Neural crest cell (in vitro differentiated cells): ENCODE data around the gene FCSK. TPM values are rescaled to one million over a fixed set of nuclear protein-coding genes. Genes with fewer than 3 reads are reported as not detected.

Experiments
- DNase-seq: peaks from one replicate; pipeline ENCODE4 v3.0.0; 2021; ENCODE audit warnings: low read depth, mixed read lengths, low spot score
- H3K27ac Mint-ChIP-seq: one replicate; pipeline ENCODE4 v1.8.0; 2021; ENCODE audit warnings: mild to moderate bottlenecking, mixed read lengths; ENCODE audit not compliant: unreplicated experiment
- H3K27me3 Mint-ChIP-seq: 2 replicates; pipeline ENCODE4 v1.8.0; 2021; ENCODE audit warnings: low read depth, mild to moderate bottlenecking, mixed read lengths
- H3K36me3 Mint-ChIP-seq: 2 replicates; pipeline ENCODE4 v1.8.0; 2021; ENCODE audit warnings: low read depth, mild to moderate bottlenecking, mixed read lengths
- H3K4me1 Mint-ChIP-seq: 2 replicates; pipeline ENCODE4 v1.8.0; 2021; ENCODE audit warnings: mixed read lengths
- H3K4me3 Mint-ChIP-seq: one replicate; pipeline ENCODE4 v1.8.0; 2021; ENCODE audit warnings: mild to moderate bottlenecking, mixed read lengths
- H3K9me3 Mint-ChIP-seq: 2 replicates; pipeline ENCODE4 v1.8.0; 2021; ENCODE audit warnings: mixed read lengths
- CTCF ChIP-seq: fragments of 200-600 bp; sonication (generic); conservative IDR thresholded peaks from 2 replicates; pipeline ENCODE4 v1.5.0; 2021; ENCODE audit warnings: antibody characterized with exemption, mild to moderate bottlenecking
- total RNA-seq: library from RNA; stranded (reverse); gene quantifications from 2 replicates; pipeline ENCODE4 v1.2.1, GENCODE V29; 2021

FCSK gene
- total RNA-seq, 1 donor from 2014 or later, result 14.8 TPM

- Mint-ChIP-seq H3K36me3 (peaks cover 3% of the 10 kb centered on the region), H3K4me1 (no peaks in the 10 kb centered on the region), H3K9me3 (no peaks in the 10 kb centered on the region), H3K4me3 (no peak overlapping the region), H3K27me3 (no peaks in the 10 kb centered on the region), H3K27ac (no peak overlapping the region)
- no peak for DNase-seq
- TF ChIP-seq CTCF, result no peak
These were observed 28.2 kb downstream of the FCSK start for GRCh38 chr16:70482624-70483023.

GRCh38 chr16:70483426-70483825 lies 29.0 kb downstream of the FCSK start:
- TF ChIP-seq CTCF, result no peak
- Mint-ChIP-seq H3K27ac (no peak overlapping the region), H3K4me3 (no peak overlapping the region), H3K27me3 (no peaks in the 10 kb centered on the region), H3K9me3 (no peaks in the 10 kb centered on the region), H3K4me1 (no peaks in the 10 kb centered on the region), H3K36me3 (peaks cover 3% of the 10 kb centered on the region)
- DNase-seq, result no peak

- Mint-ChIP-seq H3K4me3 (no peak overlapping the region), H3K27me3 (no peaks in the 10 kb centered on the region), H3K4me1 (no peaks in the 10 kb centered on the region), H3K9me3 (no peaks in the 10 kb centered on the region), H3K27ac (no peak overlapping the region), H3K36me3 (peaks cover 3% of the 10 kb centered on the region)
- TF ChIP-seq CTCF, result no peak
- no peak for DNase-seq
These were observed 30.5 kb downstream of the FCSK start for GRCh38 chr16:70484867-70485266.

GRCh38 chr16:70490261-70490660 lies 35.9 kb downstream of the FCSK start:
- peaks cover 5% of the 10 kb centered on the region for H3K36me3 Mint-ChIP-seq
- H3K27ac Mint-ChIP-seq, result no peak overlapping the region
- no peaks in the 10 kb centered on the region for H3K9me3 Mint-ChIP-seq
- no peaks in the 10 kb centered on the region for H3K4me1 Mint-ChIP-seq
- DNase-seq, result no peak
- no peak for TF ChIP-seq CTCF
- H3K27me3 Mint-ChIP-seq, result no peaks in the 10 kb centered on the region
- no peak overlapping the region for H3K4me3 Mint-ChIP-seq

- no peak overlapping the region for H3K27ac Mint-ChIP-seq
- no peaks in the 10 kb centered on the region for H3K4me1 Mint-ChIP-seq
- H3K27me3 Mint-ChIP-seq, result no peaks in the 10 kb centered on the region
- no peaks in the 10 kb centered on the region for H3K9me3 Mint-ChIP-seq
- no peak for DNase-seq
- H3K36me3 Mint-ChIP-seq, result peaks cover 2% of the 10 kb centered on the region
- H3K4me3 Mint-ChIP-seq, result no peak overlapping the region
- no peak for TF ChIP-seq CTCF
These were observed 39.4 kb downstream of the FCSK start for GRCh38 chr16:70493802-70494201.
